Limb (tissue), 2 donors: ENCODE data around the gene C5AR1.
"Not testable (repeated sequence)": the region's sequence is repeated elsewhere in the genome, so short reads cannot be mapped to it uniquely, and the experiment has no call there.

Experiments used
- DNase-seq, 2 donors: peaks; one replicate each; pipeline ENCODE4 v3.0.0-alpha.2; 2016; ENCODE audit errors: extremely low spot score in 2 of 2

The C5AR1 gene

DNA sequence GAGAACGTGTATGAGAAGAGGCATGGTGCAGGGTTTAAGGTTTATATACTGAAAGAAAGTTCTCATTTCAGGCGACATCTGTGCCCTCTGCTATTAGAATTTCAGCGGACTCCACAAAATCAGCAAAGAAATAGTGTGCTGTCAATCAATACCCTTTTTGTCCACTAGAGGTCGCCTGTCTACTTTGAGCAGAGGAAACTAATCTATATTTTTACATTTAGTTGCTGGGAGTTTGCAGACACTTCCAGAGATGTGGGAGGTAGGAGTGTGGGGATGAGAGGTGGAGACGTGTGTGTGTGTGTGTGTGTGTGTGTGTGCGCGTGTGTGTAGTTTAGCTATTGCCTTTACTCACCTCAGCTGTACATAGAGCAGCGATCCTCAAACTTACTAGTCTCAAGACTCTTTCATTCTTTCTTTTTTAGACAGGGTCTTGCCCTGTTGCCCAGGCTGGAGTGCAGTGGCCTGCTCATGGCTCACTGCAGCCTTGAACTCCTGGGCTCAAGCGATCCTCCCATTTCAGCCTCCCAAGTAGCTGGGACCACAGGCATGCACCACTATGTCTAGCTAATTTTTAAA lies 25.2 kb upstream of the C5AR1 start:
- peak in 1 of 2 donors; percentile 75 for DNase-seq

DNA sequence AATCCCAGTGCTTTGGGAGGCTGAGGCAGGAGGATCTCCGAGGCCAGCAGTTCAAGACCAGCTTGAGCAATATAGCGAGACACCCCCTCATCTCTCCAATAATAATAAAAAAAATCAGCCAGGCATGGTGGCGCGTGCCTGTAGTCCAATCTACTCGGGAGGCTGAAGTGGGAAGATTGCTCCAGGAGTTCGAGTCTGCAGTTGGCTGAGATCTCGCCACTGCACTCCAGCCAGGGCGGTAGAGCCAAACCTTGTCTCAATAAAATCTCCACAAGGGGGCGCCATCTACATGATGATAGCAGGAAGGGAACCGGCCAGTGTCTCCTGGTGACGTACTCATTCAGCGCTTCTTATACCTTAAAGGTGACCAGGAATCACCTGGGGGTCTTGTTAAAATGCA lies 13.6 kb upstream of the C5AR1 start:
- DNase-seq: peak in 1 of 2 donors; percentile 74

DNA sequence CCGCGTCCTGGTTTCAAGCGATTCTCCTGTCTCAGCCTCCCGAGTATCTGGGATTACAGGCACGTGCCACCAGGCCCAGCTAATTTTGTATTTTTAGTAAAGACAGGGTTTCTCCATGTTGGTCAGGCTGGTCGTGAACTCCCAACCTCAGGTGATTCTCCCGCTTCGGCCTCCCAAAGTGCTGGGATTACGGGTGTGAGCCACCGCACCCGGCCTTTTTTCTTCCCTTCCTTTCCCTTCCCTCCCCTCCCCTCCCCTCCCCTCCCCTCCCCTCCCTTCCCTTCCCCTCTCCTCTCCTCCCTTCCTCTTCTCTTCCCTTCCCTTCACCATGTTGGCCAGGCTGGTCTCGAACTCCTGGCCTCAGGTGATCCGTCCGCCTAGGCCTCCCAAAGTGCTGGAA lies 8.8 kb upstream of the C5AR1 start:
- DNase-seq: not testable (repeated sequence)

DNA sequence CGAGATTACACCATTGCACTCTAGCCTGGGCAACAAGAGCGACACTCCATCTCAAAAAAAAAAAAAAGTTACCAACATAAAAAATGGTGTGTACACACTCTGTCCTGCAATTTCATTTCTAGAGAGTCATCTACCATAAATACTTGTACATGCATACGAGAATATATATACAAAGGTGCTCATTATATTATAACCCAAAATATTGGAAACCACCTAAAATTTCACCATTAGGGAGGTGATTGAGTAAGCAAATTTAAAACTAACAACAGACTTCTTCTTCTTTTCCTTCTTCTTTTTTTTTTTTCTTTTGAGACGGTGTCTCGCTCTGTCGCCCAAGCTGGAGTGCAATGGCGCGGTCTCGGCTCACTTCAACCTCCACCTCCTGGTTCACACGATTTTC lies 7.4 kb upstream of the C5AR1 start:
- no peak for DNase-seq

DNA sequence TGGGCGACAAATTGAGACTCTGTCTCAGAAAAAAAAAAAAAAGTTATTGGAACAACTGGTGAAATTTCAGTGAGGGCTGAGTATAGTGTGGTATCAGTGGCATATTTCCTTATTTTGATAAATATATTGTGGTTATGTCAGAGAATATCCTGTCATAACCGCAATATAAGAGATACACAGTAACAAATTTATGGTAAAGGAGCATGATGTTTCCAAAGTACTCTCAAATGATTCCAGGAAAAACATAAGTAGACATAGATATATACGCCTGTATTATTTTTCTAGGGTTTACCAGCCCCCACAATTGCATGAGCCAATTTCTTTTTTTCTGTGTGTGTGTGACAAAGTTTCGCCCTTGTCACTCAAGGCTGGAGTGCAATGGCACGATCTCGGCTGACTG lies 5.7 kb upstream of the C5AR1 start:
- no peak for DNase-seq

DNA sequence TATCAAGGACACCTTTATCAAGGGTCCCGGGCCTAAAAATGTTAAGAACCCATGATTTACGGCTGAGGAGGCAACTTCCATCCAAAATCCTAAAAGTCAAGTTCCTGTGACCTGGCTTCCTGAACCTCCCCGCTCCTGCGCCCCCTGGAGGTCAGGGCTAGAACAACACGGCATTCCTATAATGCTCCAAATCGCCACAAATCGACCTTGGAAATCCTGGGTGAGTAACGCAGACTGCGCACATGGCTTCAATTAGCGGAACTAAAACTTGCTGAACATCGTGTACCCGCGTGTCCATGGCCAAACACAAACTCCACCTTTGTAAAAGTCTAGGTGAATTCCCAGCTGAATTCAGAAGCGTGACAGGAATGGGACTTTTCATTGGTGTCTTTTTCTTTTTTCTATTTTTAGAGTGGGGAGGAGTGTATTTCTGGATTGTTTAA lies 4.3 kb upstream of the C5AR1 start:
- DNase-seq: peak; percentile 21 to 59

DNA sequence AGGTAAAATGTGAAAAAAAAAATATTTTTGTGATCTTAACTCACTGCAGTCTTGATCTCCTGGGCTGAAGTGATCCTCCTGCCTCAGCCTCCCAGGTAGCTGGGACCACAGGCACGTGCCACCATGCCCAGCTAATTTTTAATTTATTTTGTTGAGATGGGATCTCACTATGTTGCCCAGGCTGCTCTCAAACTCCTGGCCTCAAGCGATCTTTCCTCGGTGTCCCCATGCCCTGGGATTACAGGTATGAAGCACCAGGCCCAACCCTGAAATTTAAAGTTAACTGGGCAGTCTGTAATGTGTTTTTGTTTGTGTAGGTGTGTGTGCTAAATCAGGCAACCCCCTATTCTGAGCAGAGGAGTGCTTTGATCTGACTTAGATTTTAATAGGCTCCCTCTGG lies 3.4 kb upstream of the C5AR1 start:
- DNase-seq: no peak

DNA sequence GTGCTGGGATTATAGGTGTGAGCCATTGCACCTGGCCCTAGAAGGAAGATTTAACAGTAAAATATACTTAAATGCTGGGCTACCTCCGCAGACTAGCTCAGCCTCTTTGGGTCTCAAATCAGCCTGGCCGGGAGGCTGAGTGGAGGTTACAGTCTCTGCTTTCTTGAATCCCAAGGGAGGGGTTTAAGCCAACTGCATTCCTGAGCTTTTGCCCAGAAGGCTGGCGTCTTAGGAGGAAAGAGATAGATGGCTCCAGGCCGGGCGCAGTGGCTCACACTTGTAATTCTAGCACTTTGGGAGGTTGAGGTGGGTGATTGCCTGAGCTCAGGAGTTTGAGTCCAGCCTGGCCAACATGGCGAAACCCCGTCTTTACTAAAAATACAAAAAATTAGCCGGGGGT lies 623 bp upstream of the C5AR1 start:
- no peak for DNase-seq

DNA sequence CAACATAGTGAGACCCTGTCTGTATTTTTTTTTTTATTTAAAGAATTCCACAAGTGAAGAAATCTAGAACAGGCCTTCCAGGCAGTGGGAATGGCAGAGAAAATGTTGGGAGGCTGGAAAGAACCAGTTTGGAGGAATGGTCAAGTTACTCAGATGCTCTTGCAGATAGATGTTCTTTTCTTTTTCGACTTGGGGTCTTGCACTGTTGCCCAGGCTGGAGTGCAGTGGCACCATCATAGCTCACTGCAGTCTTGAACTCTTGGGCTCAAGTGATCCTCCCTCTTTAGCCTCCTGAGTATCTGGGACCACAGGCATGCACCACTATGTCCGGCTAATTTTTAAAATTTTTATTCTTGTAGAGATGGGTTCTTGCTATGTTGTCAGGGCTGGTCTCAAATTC lies 662 bp downstream of the C5AR1 start:
- DNase-seq: no peak

DNA sequence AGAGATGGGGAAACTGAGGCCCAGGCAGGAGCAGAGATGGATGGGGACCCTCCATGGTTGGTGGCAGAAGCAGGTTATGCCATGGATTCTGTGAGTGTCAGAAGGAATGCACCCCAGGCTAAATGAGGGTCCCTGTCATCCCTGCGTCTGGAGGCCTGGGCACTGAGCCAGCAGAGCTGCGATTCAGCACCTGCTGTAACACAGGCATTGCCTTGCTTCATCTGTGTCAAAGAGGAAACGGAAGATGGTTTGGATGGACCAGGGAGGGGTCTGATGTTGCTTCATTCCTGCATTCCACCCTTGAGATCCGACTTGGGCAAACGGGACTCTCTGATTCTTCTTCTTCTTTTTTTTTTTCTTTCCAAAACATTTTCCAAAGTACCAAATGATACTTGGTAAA lies 1.2 kb downstream of the C5AR1 start:
- DNase-seq: peak in 1 of 2 donors; percentile 53

DNA sequence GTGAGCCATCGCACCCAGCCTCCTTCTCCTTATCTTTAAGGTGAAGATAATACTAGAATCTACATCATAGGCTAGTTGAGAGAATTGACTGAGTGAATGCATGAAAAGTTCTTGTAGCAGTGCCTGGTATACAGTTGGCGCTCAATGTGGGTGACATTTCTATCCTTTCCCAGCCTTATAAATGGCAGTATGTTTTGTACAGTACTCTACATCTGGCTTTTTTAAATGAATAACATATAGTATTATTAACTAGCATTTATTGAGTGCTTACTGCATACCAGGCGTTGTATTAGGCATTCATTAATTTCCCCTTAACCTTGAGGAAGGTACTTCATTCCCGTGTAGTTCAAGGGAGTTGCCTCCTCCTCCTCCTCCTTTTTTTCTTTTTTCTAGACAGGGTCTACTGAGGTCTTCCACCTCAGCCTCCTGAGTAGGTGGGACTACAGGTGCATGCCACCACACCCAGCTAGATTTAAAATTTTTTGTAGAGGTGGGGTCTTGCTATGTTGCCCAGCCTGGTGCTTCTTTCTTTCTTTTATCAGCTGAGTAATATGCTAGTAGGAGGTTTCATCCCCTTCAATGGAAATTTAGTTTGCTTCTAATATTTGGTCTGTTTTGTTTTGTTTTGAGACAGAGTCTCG lies 2.8 kb downstream of the C5AR1 start:
- DNase-seq: no peak

DNA sequence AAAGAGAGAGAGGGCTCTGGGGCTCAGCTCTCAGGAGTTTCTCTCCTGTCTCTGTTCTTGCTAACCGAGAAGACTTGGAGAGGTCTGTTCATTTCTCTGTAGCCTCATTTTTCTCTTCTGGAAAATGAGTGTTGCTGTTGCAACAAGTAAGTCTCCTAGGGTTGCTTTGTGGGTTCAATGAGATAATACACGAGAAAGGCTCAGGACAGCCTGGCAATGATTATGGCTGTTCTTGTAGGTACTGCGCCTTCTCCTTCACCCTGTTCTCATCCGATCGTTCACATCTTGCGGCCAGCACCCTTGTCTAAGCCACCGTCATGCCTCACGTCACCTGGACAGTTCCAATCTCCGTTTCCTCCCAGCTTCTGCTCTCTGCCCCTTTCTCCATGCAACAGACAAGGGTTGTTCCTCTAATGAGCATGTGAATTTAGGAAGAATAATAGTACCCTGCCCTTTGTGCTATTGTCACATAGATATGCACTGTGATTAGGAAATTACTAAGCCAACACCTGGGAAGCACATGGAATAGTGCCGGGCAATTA lies 4.2 kb downstream of the C5AR1 start:
- DNase-seq: no peak

DNA sequence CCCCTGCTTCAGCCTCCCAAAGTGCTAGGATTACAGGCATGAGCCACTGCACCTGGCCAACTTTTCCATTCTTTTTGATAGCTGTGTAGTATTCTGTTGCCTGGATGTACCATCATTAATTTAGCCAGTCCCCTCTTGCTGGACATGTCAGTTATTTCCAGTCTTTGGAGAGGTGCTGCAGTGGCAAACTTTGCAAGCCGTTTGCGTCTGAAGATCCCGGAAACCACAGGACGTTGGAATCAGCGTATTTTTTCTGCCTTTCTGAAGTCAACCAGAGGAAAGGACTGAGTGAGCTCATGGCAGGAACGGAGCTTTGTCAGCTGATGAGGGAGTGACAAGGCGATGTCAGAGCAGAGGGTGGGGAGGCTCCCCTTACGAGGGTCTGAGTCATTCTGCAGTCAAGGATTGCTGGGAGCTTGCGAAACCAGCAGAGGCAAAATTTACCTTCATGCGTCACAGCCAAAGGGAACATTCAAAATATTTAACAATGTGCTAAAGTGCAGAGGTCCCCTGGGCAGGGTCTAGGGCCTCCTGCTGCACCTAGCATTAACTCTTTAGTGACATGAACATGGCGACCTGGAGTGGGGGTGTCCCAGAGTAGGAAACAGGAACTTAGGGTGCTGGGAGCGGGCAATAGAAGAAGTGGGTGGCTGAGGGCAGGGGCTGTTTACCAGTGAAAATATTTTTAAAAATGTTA lies 5.6 kb downstream of the C5AR1 start:
- DNase-seq: no peak

DNA sequence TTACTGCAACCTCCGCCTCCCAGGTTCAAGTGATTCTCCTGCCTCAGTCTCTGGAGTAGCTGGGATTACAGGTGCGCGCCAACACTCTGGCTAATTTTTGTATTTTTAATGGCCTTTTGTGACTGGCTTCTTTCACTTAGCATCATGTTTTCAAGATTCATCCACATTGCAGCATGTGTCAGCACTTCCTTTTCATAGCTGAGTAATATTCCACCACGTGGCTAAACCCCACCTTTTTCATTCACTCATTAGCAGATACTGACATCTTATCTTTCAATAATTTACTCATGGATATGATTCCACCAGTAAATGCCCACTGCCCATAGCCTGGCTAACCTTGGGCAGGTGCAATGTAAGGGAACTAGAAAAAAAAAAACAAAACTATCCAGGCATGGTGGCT lies 6.9 kb downstream of the C5AR1 start:
- DNase-seq: no peak

DNA sequence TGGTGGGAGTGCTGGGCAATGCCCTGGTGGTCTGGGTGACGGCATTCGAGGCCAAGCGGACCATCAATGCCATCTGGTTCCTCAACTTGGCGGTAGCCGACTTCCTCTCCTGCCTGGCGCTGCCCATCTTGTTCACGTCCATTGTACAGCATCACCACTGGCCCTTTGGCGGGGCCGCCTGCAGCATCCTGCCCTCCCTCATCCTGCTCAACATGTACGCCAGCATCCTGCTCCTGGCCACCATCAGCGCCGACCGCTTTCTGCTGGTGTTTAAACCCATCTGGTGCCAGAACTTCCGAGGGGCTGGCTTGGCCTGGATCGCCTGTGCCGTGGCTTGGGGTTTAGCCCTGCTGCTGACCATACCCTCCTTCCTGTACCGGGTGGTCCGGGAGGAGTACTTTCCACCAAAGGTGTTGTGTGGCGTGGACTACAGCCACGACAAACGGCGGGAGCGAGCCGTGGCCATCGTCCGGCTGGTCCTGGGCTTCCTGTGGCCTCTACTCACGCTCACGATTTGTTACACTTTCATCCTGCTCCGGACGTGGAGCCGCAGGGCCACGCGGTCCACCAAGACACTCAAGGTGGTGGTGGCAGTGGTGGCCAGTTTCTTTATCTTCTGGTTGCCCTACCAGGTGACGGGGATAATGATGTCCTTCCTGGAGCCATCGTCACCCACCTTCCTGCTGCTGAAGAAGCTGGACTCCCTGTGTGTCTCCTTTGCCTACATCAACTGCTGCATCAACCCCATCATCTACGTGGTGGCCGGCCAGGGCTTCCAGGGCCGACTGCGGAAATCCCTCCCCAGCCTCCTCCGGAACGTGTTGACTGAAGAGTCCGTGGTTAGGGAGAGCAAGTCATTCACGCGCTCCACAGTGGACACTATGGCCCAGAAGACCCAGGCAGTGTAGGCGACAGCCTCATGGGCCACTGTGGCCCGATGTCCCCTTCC lies 10.5 kb downstream of the C5AR1 start:
- no peak for DNase-seq

DNA sequence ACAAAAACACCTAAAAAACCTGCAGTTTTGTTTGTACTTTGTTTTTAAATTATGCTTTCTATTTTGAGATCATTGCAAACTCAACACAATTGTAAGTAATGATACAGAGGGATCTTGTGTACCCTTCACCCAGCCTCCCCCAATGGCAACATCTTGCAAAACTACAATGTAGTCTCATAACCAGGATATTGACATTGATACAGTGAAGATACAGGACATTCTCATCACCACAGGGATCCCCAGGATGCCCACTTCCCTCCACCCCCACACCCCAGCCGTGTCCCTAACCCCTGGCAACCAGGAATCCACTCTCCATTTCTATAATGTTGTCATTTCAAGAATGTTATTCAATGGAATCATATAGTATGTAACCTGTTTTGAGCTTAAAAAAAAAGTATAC lies 12.0 kb downstream of the C5AR1 start:
- DNase-seq: no peak

DNA sequence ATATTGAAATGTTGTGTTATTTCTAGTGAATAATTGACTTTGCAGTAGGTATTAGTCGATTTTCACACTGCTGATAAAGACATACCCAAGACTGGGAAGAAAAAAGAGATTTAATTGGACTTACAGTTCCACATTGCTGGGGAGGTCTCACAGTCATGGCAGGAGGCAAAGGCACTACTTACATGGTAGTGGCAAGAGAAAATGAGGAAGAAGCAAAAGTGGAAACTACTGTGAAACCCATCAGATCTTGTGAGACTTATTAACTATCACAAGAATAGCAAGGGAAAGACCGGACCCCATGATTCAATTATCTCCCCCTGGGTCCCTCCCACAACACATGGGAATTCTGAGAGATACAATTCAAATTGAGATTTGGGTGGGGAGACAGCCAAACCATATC lies 12.4 kb downstream of the C5AR1 start:
- no peak for DNase-seq

DNA sequence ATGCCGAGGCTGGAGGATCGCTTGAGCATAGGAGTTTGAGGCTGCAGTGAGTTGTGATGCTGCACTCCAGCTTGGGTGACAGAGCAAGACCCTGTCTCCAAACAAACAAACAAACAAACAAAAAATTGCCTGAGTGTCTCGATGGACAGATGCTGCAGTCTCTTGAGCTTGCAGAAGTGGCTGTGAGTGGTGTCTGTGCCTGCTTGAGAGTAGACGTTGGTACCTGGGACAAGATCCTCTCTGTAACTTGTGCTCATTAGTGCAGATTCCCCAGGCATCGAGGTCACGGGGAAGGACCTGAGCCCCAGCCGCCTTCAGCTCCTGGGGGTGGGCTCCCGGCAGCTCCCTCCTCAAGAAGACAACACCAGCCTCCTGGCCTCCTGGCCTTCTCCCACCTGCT lies 13.7 kb downstream of the C5AR1 start:
- no peak for DNase-seq

DNA sequence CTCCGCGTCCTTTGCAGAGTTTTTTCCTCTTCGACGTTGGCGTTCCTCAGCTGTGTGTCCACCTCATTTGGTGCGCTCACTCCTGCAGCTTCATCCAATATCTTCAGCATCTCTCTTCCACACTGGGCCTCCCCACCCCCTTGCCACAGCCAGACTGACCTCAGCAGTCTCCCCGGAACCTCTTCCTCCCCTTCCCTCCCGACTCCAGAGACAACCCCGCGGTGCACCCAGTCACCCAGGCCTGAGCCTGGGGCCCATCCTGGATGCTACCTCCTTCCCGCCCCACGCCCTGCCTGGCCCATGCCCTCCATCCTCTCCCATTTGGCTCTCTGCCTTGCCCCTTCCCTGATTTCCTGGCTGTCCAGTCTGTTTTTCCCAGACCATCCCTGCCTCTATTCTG lies 14.2 kb downstream of the C5AR1 start:
- no peak for DNase-seq

DNA sequence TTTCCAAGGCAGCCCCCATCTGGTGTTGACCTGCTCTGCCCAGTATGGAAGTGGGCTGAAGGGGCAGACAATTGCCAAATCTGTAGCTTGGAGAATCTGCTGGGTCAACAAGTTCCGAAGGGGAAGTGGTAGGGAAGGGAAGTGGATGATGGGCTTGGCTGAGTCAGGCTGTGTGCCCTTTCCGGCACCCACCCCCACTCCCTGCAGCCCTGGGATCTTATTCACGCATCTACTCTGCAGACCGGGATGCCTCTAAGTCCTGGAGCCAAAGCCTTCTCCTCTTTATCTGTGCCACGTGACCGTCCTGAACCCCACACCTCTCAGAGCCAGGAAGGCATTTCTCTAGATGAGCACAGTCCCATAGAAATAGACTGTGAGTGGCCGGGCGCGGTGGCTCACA lies 14.8 kb downstream of the C5AR1 start:
- no peak for DNase-seq

DNA sequence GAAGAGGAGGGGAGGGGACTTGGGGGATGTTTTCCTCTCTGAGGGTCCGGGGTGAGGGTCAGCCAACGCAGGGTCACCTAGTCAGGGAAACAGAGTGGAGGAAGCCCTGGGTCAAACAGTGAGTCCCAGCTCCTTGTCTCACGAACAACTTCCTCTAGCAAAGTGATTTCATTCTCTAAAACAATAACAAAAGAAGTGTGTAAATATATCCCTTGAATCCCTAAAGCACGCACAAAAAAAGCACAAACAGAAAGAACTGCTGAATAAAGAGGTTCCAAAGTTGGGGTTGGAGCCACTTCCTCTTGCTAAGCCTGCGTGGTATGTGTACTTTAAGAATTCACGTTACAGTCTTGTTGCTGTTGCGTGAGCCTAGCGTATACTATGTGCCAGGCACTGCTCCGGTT lies 20.8 kb downstream of the C5AR1 start:
- DNase-seq: no peak

DNA sequence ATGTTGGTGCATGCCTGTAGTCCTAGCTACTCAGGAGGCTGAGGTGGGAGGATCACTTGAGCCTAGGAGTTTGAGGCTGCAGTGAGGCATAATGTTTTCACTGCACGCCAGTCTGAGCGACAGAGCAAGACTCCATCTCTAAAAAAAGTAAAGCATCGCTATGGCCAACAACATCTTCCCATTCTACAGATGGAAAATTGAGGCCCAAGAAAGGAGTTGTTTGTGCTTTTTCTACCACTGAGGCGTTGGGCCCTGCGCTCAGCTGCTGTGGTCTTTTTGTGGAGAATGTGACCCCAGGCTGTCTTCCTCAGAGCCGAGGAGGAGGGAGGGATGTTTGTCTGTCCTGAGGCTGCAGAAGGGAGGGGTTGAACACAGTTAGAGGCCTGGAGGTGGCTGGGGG lies 21.8 kb downstream of the C5AR1 start:
- no peak for DNase-seq
